ENCODE results near the gene CLNK.

DNA sequence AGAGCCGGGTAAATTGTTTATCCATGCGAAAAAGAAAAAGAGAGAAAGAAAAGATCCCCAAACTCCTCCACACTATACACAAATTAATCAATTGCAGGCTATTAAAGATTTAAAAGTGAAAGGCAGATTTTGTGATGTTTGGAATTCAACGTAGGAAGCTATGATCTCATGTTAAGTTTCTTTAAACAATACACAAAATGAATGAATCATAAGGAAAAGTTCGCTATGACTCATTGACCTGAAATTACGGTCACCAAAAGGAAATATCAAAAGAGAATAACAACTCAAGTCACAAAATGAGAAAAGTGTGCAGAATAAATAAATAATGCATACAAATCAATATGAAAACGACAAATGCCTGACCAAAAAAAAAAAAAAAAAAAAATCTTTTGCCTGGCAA, 28.6 kb downstream of the CLNK start:
- TF ChIP-seq, protein P1, sequence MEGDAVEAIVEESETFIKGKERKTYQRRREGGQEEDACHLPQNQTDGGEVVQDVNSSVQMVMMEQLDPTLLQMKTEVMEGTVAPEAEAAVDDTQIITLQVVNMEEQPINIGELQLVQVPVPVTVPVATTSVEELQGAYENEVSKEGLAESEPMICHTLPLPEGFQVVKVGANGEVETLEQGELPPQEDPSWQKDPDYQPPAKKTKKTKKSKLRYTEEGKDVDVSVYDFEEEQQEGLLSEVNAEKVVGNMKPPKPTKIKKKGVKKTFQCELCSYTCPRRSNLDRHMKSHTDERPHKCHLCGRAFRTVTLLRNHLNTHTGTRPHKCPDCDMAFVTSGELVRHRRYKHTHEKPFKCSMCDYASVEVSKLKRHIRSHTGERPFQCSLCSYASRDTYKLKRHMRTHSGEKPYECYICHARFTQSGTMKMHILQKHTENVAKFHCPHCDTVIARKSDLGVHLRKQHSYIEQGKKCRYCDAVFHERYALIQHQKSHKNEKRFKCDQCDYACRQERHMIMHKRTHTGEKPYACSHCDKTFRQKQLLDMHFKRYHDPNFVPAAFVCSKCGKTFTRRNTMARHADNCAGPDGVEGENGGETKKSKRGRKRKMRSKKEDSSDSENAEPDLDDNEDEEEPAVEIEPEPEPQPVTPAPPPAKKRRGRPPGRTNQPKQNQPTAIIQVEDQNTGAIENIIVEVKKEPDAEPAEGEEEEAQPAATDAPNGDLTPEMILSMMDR (IDR thresholded peaks at IDR 0.05; ENCODE audit: low read depth, low read length) = no peak
- TF ChIP-seq EZH2phosphoT487 (IDR thresholded peaks at IDR 0.05; ENCODE audit: low read depth) = no peak

All from OCI-LY3 (cell line).